GM21423 (cell line): Measurements from ENCODE around the gene STAP1.
"Not testable (repeated sequence)": the region's sequence is repeated elsewhere in the genome, so short reads cannot be mapped to it uniquely, and the experiment has no call there.

Experiments used
- ATAC-seq: cut with Tn5 transposase; IDR thresholded peaks from one replicate; pipeline ENCODE4 v1.9.1; 2021; ENCODE audit warnings: mild to moderate bottlenecking, moderate library complexity; ENCODE audit not compliant: unreplicated experiment

The STAP1 gene

DNA sequence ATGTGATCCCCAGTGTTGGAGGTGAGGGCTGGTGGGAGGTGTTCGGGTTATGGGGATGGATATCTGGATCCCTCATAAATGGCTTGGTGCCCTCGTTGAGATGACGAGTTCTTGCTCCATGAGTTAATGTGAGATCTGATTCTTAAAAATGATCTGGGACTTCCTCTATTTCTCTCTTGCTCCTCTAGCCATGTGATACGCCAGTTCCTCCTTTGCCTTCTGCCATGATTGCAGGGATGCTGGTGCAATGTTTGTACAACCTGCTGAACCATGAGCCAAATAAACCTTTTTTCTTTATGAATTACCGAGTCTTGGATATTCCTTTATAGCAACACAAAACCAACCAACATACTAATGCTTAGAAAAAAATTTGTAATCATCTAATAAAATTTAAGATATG, 56.6 kb downstream of the STAP1 start:
- no peak for ATAC-seq

DNA sequence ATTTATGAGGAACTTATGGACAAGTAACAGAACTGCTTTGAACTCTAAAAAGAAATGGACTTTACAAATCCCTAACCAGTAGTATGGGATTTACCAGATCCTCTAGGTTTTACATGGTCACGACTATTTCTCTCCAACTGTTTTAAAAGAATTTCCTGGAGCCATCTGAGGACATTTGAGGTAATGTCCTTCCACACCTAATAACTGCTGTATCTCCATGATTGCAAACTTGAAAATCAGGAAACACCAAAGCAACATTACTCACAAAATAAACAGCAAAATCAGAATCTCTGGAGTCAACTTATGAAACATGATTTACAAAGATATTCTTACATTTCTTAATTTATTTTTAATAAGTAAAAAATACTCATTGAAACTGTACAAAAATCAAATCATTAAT, 58.0 kb downstream of the STAP1 start:
- no peak for ATAC-seq

DNA sequence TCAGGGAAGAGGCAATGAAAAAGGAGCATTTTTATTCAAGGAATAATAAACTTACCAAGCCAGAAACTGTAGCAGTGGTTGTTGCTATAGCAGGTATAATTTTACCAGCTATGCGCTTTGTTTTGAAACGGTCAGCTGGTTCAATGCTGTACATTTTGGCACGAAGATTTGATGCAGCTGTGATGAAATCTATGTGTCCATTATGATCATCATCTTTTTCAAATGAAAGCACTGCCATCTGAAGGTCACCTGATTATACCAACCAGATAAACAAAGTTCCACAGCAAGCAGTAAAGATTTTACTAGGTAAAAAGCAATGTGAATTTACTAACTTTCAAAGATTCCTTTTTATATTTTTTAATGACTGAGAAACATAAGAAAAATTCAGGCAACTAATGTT, 66.4 kb downstream of the STAP1 start:
- ATAC-seq, result no peak

DNA sequence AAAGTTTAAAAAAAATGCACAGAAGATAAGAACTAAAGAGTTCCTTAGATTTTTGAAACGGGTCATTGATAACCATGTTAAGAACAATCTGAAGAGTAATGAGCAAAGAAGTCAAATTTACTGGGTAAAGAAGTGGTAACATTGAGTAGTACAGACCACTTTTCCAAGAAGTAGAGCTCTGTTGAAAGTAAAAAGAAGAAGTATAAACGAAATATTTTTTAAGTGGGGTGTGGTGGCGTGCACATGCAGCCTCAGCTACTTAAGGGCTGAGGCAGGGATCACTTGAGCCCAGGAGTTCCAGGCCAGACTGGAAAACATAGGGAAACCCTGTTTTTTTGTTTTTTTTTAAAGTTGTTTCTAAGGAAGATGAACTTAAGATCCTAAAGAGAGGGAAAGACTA, 74.0 kb downstream of the STAP1 start:
- ATAC-seq, result no peak

DNA sequence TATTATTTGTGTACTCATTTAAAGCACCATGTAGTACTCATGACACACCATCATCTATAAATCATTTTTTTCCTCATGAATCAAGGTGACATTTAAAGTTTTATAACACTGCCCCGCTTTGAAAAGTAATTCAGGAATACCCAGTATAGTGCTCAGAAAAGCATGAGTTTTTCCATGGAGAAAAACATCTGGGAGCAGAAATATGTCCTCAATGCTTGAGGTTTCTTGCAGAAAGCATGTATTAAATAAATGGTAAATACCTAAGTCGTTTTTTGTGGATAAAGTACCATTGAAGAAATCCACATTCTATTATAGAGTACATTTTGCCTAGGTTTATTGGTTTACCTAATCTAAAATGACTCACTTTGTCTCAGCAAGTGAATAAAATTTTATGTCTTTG, 76.2 kb downstream of the STAP1 start:
- no peak for ATAC-seq

DNA sequence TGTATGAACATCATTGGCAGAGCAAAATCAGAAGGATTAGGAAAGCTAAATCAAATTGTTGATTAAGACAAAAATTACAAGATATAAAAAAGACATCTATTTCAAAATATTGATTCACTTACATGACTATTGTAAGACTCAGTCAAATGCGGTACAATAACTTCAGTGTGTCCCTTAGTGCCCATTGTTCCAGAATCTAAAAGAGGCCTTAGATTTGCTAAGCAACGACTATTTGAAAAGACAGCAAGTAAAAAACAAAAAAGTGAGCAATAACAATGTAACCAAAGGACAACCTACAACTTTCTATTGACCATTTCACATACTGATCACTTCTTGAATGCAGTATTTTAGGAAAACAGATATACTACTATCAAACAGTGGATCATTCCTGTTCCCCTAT, 76.8 kb downstream of the STAP1 start:
- ATAC-seq, result no peak

DNA sequence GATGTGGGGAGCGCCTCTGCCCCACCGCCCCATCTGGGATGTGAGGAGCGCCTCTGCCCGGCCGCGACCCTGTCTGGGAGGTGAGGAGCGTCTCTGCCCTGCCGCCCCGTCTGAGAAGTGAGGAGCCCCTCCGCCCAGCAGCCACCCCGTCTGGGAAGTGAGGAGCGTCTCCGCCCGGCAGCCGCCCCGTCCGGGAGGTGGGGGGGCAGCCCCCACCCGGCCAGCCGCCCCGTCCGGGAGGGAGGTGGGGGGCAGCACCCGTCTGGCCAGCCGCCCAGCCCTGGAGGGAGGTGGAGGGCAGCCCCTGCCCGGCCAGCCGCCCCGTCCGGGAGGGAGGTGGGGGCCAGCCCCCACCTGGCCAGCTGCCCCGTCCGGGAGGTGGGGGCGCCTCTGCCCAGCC, 78.5 kb downstream of the STAP1 start:
- not testable (repeated sequence) for ATAC-seq

DNA sequence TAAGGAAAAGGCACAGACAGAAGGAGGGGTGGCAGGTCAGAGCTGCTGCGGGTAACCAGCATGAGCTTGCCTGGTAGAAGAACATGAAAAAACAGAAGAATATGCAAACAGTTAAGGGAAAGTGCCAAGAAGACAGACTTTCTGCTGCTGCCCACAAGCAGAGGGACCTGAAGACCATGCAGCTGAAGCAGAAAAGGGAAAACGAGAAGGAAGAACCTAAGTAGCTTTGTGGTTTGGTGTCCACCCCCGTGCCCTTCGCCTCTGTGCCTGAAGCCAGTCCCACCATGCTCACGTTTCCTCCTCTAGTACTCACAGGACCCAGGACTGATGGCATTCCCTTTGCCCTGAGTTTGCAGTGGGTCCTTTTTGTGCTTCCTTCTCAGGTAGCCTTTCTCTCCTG, 79.6 kb downstream of the STAP1 start:
- no peak for ATAC-seq

DNA sequence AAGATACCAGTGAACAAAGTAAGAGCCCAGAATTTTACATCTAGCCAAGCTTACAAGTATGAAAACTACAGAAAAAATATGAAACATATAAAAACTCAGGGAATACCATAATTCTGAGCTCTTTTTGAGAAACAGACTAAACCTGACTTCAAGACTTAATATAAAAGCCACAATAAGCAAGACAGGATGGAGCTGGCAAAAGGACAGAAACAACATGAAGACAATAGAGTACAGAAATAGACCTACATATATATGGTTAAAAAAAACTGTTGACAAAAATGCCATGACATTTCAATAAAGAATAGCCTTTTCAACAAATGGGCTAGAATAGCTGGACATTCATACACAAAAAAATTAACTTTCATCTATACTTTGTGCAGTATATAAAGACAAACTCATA, 93.0 kb downstream of the STAP1 start:
- no peak for ATAC-seq
